Heart left ventricle (tissue), 16 donors: ENCODE data around the gene SMIM45.
A peak's percentile ranks its signal among the peaks of the same experiment; 100 is the strongest.

ENCODE experiments used
- ATAC-seq, 4 donors: fragments of 200-7000 bp; cut with Tn5 transposase; one replicate each; pipeline ENCODE4 v1.9.1; 2020 to 2022; ENCODE audit warnings: moderate library complexity in 4 of 4, mild to moderate bottlenecking in 3 of 4, moderate number of reproducible peaks in 1 of 4
- DNase-seq, 5 donors: peaks; one replicate each; pipeline ENCODE4 v3.0.0-alpha.2; 2020
- H3K27ac ChIP-seq, 12 donors: fragments of 200-600 bp; sonication (generic) in 4 of 12; one replicate each; pipeline versions ENCODE4 v1.5.0 to v1.8.0; 2016 to 2022; ENCODE audit warnings: mild to moderate bottlenecking in 2 of 12
- H3K27me3 ChIP-seq, 9 donors: fragments of 200-600 bp; sonication (generic) in 2 of 9; one replicate each; pipeline versions ENCODE4 v1.5.1 to v1.8.0; 2016 to 2022; ENCODE audit warnings: mild to moderate bottlenecking in 3 of 9
- H3K36me3 ChIP-seq, 9 donors: fragments of 200-600 bp; sonication (generic) in 2 of 9; one replicate each; pipeline versions ENCODE4 v1.5.0 to v1.8.0; 2018 to 2022; ENCODE audit warnings: mild to moderate bottlenecking in 2 of 9
- H3K4me1 ChIP-seq, 12 donors: fragments of 200-600 bp; sonication (generic) in 4 of 12; one replicate each; pipeline versions ENCODE4 v1.5.0 to v1.8.0; 2016 to 2022; ENCODE audit warnings: mild to moderate bottlenecking in 3 of 12
- H3K4me3 ChIP-seq, 12 donors: fragments of 200-600 bp; sonication (generic) in 4 of 12; one replicate each; pipeline versions ENCODE4 v1.5.0 to v1.8.0; 2017 to 2022; ENCODE audit warnings: mild to moderate bottlenecking in 9 of 12, moderate library complexity in 4 of 12
- H3K9me3 ChIP-seq, 12 donors: fragments of 200-600 bp; sonication (generic) in 4 of 12; one replicate each; pipeline versions ENCODE4 v1.5.0 to v1.8.0; 2016 to 2022; ENCODE audit warnings: mild to moderate bottlenecking in 1 of 12
- CTCF ChIP-seq, 12 donors: fragments of 200-600 bp; sonication (generic) in 4 of 12; IDR thresholded peaks; one replicate each; pipeline versions ENCODE4 v1.5.0 to v1.8.0; 2018 to 2022; ENCODE audit warnings: antibody characterized with exemption in 12 of 12, mild to moderate bottlenecking in 5 of 12
- POLR2A ChIP-seq, 2 donors: fragments of 450-650 bp; IDR thresholded peaks; one replicate each; pipeline ENCODE4 v1.6.1; 2017; ENCODE audit warnings: antibody characterized with exemption in 2 of 2, mild to moderate bottlenecking in 2 of 2, moderate library complexity in 2 of 2
- WGBS, 4 donors: extraction: QIAGEN DNeasy Blood & Tissue Kit in 2 of 4; methylation state at CpG; one replicate each; pipeline versions ENCODE4 v1.1.5 to v1.1.7; 2013 to 2018; 5-methylcytosine and 5-hydroxymethylcytosine counted together
- intact Hi-C, 10 donors: fragments of 100-400 bp; cut with DNase I; formaldehyde crosslinking; loops; one replicate each; pipeline versions ENCODE4 v1.11.1 to v1.14.2; 2022
- donor health status: ischemic (EF 13 %, LVEDD 7.1; RV severe dilation, severe dysfunction).
- donor health status: healthy with polysubstance abuse.
- donor health status: DM: no; HTN: yes; CAD: no.
- donor health status: DM: no; HTN: no; CAD: no.
- donor health status: ischemic (EF 25% LVEDD 6.9; RV normal size, moderate dysfunction).
- donor health status: ischemic (EF 25% LVEDD 5.7; RV mildly dilated, moderate dysfunction).
- donor health status: healthy.
- donor health status: DM: yes; HTN: yes; CAD: no.
- donor health status: ischemic (EF 35%, LVEDD 5.7; RV mildly dilated, moderate dysfunction).
- donor health status: nonischemic (EF 11% LVEDD 7.7; RV severe dilation, severe dysfunction).
- donor health status: DM: yes; HTN: yes; CAD: no.
- donor health status: PGD.
- donor health status: ischemic (EF 29% LVEDD 5.4; RV normal size, mild dysfunction).
- donor health status: nonischemic (EF 23%, LVEDD 6.1; RV moderate dilation, normal function).

SMIM45 gene

GRCh38 chr22:41951898-41952474, at the start of gene SMIM45:
Gene SMIM45, plus strand, starts transcription at chr22:41952150.
- Histone ChIP-seq H3K9me3 (no peaks in the 10 kb centered on the region), H3K4me1 (peaks cover 0 to 6% (median 1%) of the 10 kb centered on the region in 12 donors), H3K4me3 (no peak within 1 kb of the TSS), H3K27ac (no peak within 1 kb of the TSS), H3K27me3 (peaks cover 0 to 7% (median 0%) of the 10 kb centered on the region in 9 donors), H3K36me3 (no peaks in the 10 kb centered on the region)
- TF ChIP-seq POLR2A (IDR thresholded peaks at IDR 0.05) (no peak), CTCF (IDR thresholded peaks at IDR 0.05) (peak in 1 of 12 donors; percentile 8)
- intact Hi-C loops: no loop called here
- ATAC-seq (peak in 3 of 4 donors; percentile 33 to 40 (median 33)), DNase-seq (no peak)
- 43 to 51% (median 49%) methylated on average over 9 to 16 of the region's 16 CpGs for WGBS, 4 donors

GRCh38 chr22:41902932-41903421, 49.0 kb upstream of the SMIM45 start:
- Histone ChIP-seq H3K27me3 (no peaks in the 10 kb centered on the region), H3K27ac (peak overlapping the region; percentile 38 to 83 (median 65)), H3K9me3 (no peaks in the 10 kb centered on the region), H3K36me3 (peaks cover 0 to 92% (median 79%) of the 10 kb centered on the region in 9 donors), H3K4me1 (peaks cover 0 to 43% (median 14%) of the 10 kb centered on the region in 12 donors), H3K4me3 (no peak overlapping the region)
- DNase-seq (peak; percentile 71 to 88 (median 85)), ATAC-seq (peak; percentile 55 to 78 (median 70))
- no peak for TF ChIP-seq CTCF (IDR thresholded peaks at IDR 0.05)
- no peak for TF ChIP-seq POLR2A (IDR thresholded peaks at IDR 0.05)
- WGBS, 4 donors: 10 to 59% (median 55%) methylated on average over 2 to 15 of the region's 15 CpGs
- intact Hi-C loops: loop anchor here in 1 of 10 donors (5.0 kb wide), 1 partner anchor 71 kb away; the partner anchor contains the start of gene SREBF2

GRCh38 chr22:41904450-41905410, 47.2 kb upstream of the SMIM45 start:
- no peak overlapping the region for H3K4me3 ChIP-seq
- peaks cover 0 to 43% (median 14%) of the 10 kb centered on the region in 12 donors for H3K4me1 ChIP-seq
- no peaks in the 10 kb centered on the region for H3K9me3 ChIP-seq
- H3K27ac ChIP-seq: peak overlapping the region in 1 of 12 donors; percentile 74
- peaks cover 0 to 75% (median 62%) of the 10 kb centered on the region in 9 donors for H3K36me3 ChIP-seq
- peaks cover 0 to 3% (median 0%) of the 10 kb centered on the region in 9 donors for H3K27me3 ChIP-seq
- no peak for TF ChIP-seq POLR2A (IDR thresholded peaks at IDR 0.05)
- no peak for TF ChIP-seq CTCF (IDR thresholded peaks at IDR 0.05)
- 88 to 94% (median 92%) methylated on average over 16 to 24 of the region's 24 CpGs for WGBS, 4 donors
- intact Hi-C loops: loop anchor here in 1 of 10 donors (5.0 kb wide), 1 partner anchor 72 kb away; the partner anchor contains the start of gene SREBF2
- no peak for DNase-seq
- ATAC-seq: no peak
